OCI-LY7 (cell line): ENCODE results near the gene LHX4.

Source experiments
- CTCF ChIP-seq: fragments of 200-600 bp; sonication (generic); conservative IDR thresholded peaks from 2 replicates; pipeline ENCODE4 v1.5.1; 2014; ENCODE audit warnings: mild to moderate bottlenecking, antibody characterized with exemption, low read length, moderate library complexity, mixed read lengths
- EZH2phosphoT487 ChIP-seq: fragments of 200-600 bp; sonication (generic); IDR thresholded peaks from 2 replicates; pipeline ENCODE4 v1.6.1; 2018; ENCODE audit warnings: low read depth, borderline replicate concordance, mild to moderate bottlenecking, mixed run types, antibody characterized with exemption, low read length, moderate library complexity, mixed read lengths

GRCh38 chr1:180239145-180240096 is 9.4 kb downstream of the LHX4 start:
- TF ChIP-seq CTCF: no peak
- TF ChIP-seq EZH2phosphoT487: no peak
